ENCODE data around the gene SIGLEC7.

GRCh38 chr19:51116736-51117286 lies 25.3 kb upstream of the SIGLEC7 start:
- TF ChIP-seq, protein P1, sequence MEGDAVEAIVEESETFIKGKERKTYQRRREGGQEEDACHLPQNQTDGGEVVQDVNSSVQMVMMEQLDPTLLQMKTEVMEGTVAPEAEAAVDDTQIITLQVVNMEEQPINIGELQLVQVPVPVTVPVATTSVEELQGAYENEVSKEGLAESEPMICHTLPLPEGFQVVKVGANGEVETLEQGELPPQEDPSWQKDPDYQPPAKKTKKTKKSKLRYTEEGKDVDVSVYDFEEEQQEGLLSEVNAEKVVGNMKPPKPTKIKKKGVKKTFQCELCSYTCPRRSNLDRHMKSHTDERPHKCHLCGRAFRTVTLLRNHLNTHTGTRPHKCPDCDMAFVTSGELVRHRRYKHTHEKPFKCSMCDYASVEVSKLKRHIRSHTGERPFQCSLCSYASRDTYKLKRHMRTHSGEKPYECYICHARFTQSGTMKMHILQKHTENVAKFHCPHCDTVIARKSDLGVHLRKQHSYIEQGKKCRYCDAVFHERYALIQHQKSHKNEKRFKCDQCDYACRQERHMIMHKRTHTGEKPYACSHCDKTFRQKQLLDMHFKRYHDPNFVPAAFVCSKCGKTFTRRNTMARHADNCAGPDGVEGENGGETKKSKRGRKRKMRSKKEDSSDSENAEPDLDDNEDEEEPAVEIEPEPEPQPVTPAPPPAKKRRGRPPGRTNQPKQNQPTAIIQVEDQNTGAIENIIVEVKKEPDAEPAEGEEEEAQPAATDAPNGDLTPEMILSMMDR (IDR thresholded peaks at IDR 0.05) = no peak
- TF ChIP-seq POLR2A (IDR thresholded peaks at IDR 0.05) = no peak
